Esophagus muscularis mucosa (tissue), 3 donors: ENCODE measurements around the gene PTPN2.

Experiments used
- CTCF ChIP-seq, 3 experiments: fragments of 200-600 bp in 2 of 3; fragments of 450-650 bp in 1 of 3; sonication (generic) in 2 of 3; IDR thresholded peaks; one replicate each; pipeline ENCODE4 v1.5.1; 2017 to 2019; ENCODE audit warnings: antibody characterized with exemption in 3 of 3, mild to moderate bottlenecking in 2 of 3, moderate library complexity in 1 of 3
- EP300 ChIP-seq: sonication (generic); formaldehyde crosslinking; IDR thresholded peaks from one replicate; pipeline ENCODE4 v1.6.1; 2017; ENCODE audit warnings: antibody characterized with exemption

DNA sequence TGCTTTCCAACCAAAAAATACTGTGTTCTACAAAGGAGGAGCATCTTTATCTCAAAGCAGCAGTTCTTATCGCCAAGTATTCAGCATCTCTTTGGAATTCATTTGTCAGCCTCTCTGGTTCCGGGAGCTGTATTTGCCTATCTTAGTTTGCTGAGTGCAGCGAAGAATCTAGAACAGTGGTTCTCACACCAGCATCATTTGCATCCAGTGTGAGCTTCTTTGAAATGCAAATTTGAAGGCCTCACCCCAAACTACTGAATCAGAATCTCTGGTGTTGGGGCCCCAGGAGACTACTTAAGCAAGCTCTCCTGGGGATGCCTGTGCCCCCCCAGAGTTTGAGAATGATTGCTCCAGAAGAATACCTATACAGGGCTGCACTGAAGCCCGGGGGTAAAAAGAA, 1.5 kb upstream of the PTPN2 start:
- TF ChIP-seq CTCF (IDR thresholded peaks at IDR 0.05) (no peak), EP300 (no peak)
